PFSK-1 (cell line): ENCODE data around the gene TLCD5.

Source experiments
- POLR2AphosphoS5 ChIP-seq: IDR thresholded peaks from 2 replicates; pipeline ENCODE4 v1.6.1; 2012; ENCODE audit warnings: low read depth, mild to moderate bottlenecking, control low read depth, low read length, moderate library complexity
- SIN3A ChIP-seq: IDR thresholded peaks from 2 replicates; pipeline ENCODE4 v1.6.1; 2012; ENCODE audit warnings: mild to moderate bottlenecking, low read length, moderate library complexity, borderline replicate concordance; ENCODE audit not compliant: insufficient read depth
- TF ChIP-seq, protein P1 (sequence below), 2 experiments: IDR thresholded peaks; 2 replicates each; pipeline versions ENCODE4 v1.6.1 to v1.8.0; 2011 to 2012; ENCODE audit warnings: low read depth in 2 of 2, low read length in 2 of 2, control low read depth in 1 of 2, inconsistent platforms in 1 of 2, mild to moderate bottlenecking in 1 of 2, moderate library complexity in 1 of 2; ENCODE audit not compliant: insufficient read depth in 1 of 2

DNA sequence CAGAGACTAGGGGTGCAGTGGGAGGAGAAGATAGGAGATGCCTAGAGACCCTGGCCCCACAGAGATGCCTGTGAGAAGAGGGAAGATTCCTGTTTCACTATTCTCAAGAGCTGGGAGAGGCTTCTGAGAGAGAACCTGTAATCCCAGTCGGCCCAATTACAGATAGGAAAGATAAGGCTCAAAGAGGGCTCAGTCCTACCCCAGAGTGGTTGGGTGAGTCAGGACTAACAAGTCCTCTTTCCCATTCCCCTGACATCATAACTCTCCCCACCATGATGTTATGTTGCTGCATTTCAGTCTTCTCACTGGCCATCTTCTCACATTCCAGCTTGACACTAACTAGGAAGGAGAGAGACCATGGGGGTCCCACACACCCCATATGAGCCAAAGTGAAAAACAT lies 29.0 kb downstream of the TLCD5 start:
- no peak for TF ChIP-seq POLR2AphosphoS5
- TF ChIP-seq, protein P1, sequence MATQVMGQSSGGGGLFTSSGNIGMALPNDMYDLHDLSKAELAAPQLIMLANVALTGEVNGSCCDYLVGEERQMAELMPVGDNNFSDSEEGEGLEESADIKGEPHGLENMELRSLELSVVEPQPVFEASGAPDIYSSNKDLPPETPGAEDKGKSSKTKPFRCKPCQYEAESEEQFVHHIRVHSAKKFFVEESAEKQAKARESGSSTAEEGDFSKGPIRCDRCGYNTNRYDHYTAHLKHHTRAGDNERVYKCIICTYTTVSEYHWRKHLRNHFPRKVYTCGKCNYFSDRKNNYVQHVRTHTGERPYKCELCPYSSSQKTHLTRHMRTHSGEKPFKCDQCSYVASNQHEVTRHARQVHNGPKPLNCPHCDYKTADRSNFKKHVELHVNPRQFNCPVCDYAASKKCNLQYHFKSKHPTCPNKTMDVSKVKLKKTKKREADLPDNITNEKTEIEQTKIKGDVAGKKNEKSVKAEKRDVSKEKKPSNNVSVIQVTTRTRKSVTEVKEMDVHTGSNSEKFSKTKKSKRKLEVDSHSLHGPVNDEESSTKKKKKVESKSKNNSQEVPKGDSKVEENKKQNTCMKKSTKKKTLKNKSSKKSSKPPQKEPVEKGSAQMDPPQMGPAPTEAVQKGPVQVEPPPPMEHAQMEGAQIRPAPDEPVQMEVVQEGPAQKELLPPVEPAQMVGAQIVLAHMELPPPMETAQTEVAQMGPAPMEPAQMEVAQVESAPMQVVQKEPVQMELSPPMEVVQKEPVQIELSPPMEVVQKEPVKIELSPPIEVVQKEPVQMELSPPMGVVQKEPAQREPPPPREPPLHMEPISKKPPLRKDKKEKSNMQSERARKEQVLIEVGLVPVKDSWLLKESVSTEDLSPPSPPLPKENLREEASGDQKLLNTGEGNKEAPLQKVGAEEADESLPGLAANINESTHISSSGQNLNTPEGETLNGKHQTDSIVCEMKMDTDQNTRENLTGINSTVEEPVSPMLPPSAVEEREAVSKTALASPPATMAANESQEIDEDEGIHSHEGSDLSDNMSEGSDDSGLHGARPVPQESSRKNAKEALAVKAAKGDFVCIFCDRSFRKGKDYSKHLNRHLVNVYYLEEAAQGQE (IDR thresholded peaks at IDR 0.05; ENCODE audit: insufficient read depth in 1 of 2, low read depth in 2 of 2, low read length in 2 of 2): no peak
- TF ChIP-seq SIN3A: no peak
